ENCODE measurements around the gene FUT2.
A peak's percentile ranks its signal among the peaks of the same experiment; 100 is the strongest.
"Not testable (repeated sequence)": the region's sequence is repeated elsewhere in the genome, so short reads cannot be mapped to it uniquely, and the experiment has no call there.

Gene FUT2

GRCh38 chr19:48678201-48678600 lies 17.6 kb upstream of the FUT2 start:
- TF ChIP-seq, protein P1, sequence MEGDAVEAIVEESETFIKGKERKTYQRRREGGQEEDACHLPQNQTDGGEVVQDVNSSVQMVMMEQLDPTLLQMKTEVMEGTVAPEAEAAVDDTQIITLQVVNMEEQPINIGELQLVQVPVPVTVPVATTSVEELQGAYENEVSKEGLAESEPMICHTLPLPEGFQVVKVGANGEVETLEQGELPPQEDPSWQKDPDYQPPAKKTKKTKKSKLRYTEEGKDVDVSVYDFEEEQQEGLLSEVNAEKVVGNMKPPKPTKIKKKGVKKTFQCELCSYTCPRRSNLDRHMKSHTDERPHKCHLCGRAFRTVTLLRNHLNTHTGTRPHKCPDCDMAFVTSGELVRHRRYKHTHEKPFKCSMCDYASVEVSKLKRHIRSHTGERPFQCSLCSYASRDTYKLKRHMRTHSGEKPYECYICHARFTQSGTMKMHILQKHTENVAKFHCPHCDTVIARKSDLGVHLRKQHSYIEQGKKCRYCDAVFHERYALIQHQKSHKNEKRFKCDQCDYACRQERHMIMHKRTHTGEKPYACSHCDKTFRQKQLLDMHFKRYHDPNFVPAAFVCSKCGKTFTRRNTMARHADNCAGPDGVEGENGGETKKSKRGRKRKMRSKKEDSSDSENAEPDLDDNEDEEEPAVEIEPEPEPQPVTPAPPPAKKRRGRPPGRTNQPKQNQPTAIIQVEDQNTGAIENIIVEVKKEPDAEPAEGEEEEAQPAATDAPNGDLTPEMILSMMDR (conservative IDR thresholded peaks at IDR 0.05) = no peak
- no peak overlapping the region for H3K27ac ChIP-seq

- not testable (repeated sequence) for H3K27ac ChIP-seq
Measured at GRCh38 chr19:48680006-48680405, 15.8 kb upstream of the FUT2 start.

DNA sequence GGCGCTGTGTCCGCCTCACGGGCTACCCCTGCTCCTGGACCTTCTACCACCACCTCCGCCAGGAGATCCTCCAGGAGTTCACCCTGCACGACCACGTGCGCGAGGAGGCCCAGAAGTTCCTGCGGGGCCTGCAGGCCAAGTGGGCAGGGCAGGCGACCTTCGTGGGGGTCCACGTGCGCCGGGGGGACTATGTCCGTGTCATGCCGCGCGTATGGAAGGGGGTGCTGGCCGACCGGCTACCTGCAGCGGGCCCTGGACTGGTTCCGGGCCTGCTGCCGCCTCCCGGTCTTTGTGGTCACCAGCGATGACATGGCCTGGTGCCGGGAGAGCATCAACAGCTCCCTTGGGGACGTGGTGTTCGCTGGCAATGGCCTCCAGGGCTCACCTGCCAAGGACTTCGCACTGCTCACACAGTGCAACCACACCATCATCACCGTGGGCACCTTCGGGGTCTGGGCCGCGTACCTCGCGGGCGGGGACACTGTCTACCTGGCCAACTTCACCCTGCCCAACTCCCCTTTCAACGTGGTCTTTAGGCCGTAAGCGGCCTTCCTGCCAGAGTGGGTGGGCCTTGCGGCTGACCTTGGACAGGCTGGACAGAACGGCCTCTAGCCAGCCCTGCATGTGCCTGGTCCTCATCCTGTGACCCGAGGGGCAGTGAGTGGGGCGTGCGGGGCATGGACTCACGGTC lies 15.2 kb upstream of the FUT2 start:
- no peak overlapping the region for H3K27ac ChIP-seq
- TF ChIP-seq, protein P1 (conservative IDR thresholded peaks at IDR 0.05) = no peak

- H3K27ac ChIP-seq = no peak overlapping the region
- TF ChIP-seq, protein P1 (conservative IDR thresholded peaks at IDR 0.05) = no peak
Measured at GRCh38 chr19:48681127-48681470, 14.7 kb upstream of the FUT2 start.

- peak overlapping the region; percentile 72 for H3K27ac ChIP-seq
- TF ChIP-seq, protein P1 (conservative IDR thresholded peaks at IDR 0.05) = no peak
Measured at GRCh38 chr19:48683349-48683748, 12.4 kb upstream of the FUT2 start.

DNA sequence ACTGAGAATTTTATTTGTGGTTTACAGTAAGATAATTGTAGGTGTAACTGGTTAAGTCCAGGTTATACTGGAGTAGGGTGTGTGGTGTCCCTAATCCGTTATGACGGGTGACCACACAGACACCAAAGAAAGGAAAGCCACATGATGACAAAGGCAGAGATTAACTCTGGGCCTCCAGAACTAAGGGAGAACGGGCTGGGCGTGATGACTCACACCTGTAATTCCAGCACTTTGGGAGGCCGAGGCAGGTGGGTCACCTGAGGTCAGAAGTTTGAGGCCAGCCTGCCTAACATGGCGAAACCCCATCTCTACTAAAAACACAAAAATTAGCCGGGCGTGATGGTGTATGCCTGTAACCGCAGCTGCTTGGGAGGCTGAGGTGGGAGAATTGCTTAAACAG lies 10.2 kb upstream of the FUT2 start:
- TF ChIP-seq, protein P1 (conservative IDR thresholded peaks at IDR 0.05) = no peak

DNA sequence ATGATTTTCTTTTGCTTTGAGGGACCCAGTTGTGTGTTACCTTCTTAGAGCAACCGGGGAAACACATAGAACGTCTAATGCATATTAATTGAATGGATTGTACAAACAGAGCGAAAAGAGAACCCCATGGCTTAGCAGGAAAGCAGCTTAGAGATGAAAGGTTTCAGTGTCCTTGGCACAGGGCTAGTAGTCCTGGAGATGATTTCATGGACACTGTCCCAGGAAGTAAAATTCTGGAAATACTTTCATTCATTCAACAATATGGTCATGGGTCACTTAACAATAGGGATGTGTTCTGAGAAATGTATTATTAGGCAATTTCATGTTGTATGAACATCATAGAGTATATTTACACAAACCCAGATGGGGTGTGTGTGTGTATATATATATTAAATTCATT lies 9.7 kb upstream of the FUT2 start:
- H3K27ac ChIP-seq = no peak overlapping the region
- TF ChIP-seq, protein P1 (conservative IDR thresholded peaks at IDR 0.05) = no peak

More for the DNA sequence above, 10.2 kb upstream of the FUT2 start:
- H3K27ac ChIP-seq = peak overlapping the region; percentile 72; the same call in 1 of the 2 replicates

- H3K27ac ChIP-seq = not testable (repeated sequence)
Measured at GRCh38 chr19:48686637-48687036, 9.1 kb upstream of the FUT2 start.

GRCh38 chr19:48687776-48688175 lies 8.0 kb upstream of the FUT2 start:
- no peak overlapping the region for H3K27ac ChIP-seq
- TF ChIP-seq, protein P1 (conservative IDR thresholded peaks at IDR 0.05) = no peak
